ENCODE measurements around the gene MMP13.

MMP13 gene

GRCh38 chr11:102930451-102930850 is 25.1 kb downstream of the MMP13 start:
- no peak for DNase-seq (ENCODE audit: low spot score)
- no peak for TF ChIP-seq CTCF (conservative IDR thresholded peaks at IDR 0.05; ENCODE audit: low read depth)
- H3K27ac ChIP-seq, result no peak overlapping the region
- POLR2A ChIA-PET (ENCODE audit: low non-redundant PET), result no interaction called here
- CTCF ChIA-PET, result interaction anchor here (0.5 to 1.7 kb wide), 3 partner anchors 15 to 20 kb away, joined by 4 to 5 read pairs (median 4); no protein-coding TSS in a partner anchor

- no peak overlapping the region for H3K27ac ChIP-seq
- CTCF ChIA-PET, result interaction anchor here (1.7 kb wide), 1 partner anchor 15 kb away, joined by 5 read pairs; no protein-coding TSS in a partner anchor
- POLR2A ChIA-PET (ENCODE audit: low non-redundant PET), result no interaction called here
- DNase-seq (ENCODE audit: low spot score), result no peak
- no peak for TF ChIP-seq CTCF (conservative IDR thresholded peaks at IDR 0.05; ENCODE audit: low read depth)
These were observed 25.6 kb downstream of the MMP13 start for GRCh38 chr11:102929972-102930371.

- DNase-seq (ENCODE audit: low spot score), result no peak
- ChIA-PET CTCF (no interaction called here), POLR2A (ENCODE audit: low non-redundant PET) (no interaction called here)
- no peak overlapping the region for H3K27ac ChIP-seq
- no peak for TF ChIP-seq CTCF (conservative IDR thresholded peaks at IDR 0.05; ENCODE audit: low read depth)
These were observed 26.4 kb downstream of the MMP13 start for GRCh38 chr11:102929166-102929565.

GRCh38 chr11:102928247-102928646 is 27.3 kb downstream of the MMP13 start:
- no peak for TF ChIP-seq CTCF (conservative IDR thresholded peaks at IDR 0.05; ENCODE audit: low read depth)
- H3K27ac ChIP-seq, result no peak overlapping the region
- CTCF ChIA-PET, result interaction anchor here (0.6 kb wide), 1 partner anchor 159 kb away, joined by 3 read pairs; no protein-coding TSS in a partner anchor
- no peak for DNase-seq (ENCODE audit: low spot score)
- POLR2A ChIA-PET (ENCODE audit: low non-redundant PET), result no interaction called here

GRCh38 chr11:102927624-102927990 is 27.9 kb downstream of the MMP13 start:
- no peak for TF ChIP-seq CTCF (conservative IDR thresholded peaks at IDR 0.05; ENCODE audit: low read depth)
- DNase-seq (ENCODE audit: low spot score), result no peak
- POLR2A ChIA-PET (ENCODE audit: low non-redundant PET), result no interaction called here
- H3K27ac ChIP-seq, result no peak overlapping the region
- CTCF ChIA-PET, result no interaction called here

- ChIA-PET POLR2A (ENCODE audit: low non-redundant PET) (no interaction called here), CTCF (no interaction called here)
- DNase-seq (ENCODE audit: low spot score), result no peak
- TF ChIP-seq CTCF (conservative IDR thresholded peaks at IDR 0.05; ENCODE audit: low read depth), result no peak
- H3K27ac ChIP-seq, result no peak overlapping the region
These were observed 28.4 kb downstream of the MMP13 start for GRCh38 chr11:102926961-102927623.
